ENCODE measurements around the gene SLC25A29. TPM values are rescaled to one million over a fixed set of nuclear protein-coding genes. Genes with fewer than 3 reads are reported as not detected.

Gene SLC25A29
- total and polyA plus RNA-seq, 2 donors (not counting 1 experiment from before 2014, with no cell fraction given): 6.2 to 24.1 TPM

- H3K79me2 ChIP-seq (ENCODE audit: control insufficient read depth, insufficient read depth, low read length): no peaks in the 10 kb centered on the region
- TF ChIP-seq EZH2 (IDR thresholded peaks at IDR 0.05; ENCODE audit: low read length, missing control alignments) (no peak), CTCF (conservative IDR thresholded peaks at IDR 0.05 in 1 of 2, IDR thresholded peaks at IDR 0.05 in 1 of 2; ENCODE audit: low read depth in 1 of 2, low read length in 2 of 2) (peak; percentile 56 to 78)
- H3K9me3 ChIP-seq (ENCODE audit: control insufficient read depth, insufficient read depth, low read depth, low read length): no peaks in the 10 kb centered on the region
- H3K27me3 ChIP-seq (ENCODE audit: control insufficient read depth, insufficient read depth, low read length): no peaks in the 10 kb centered on the region
- H3K9ac ChIP-seq (ENCODE audit: insufficient read depth, low read length): no peak overlapping the region
- no peaks in the 10 kb centered on the region for H3K4me1 ChIP-seq (ENCODE audit: control insufficient read depth, extremely low read depth, insufficient read depth, low read length)
- no peaks in the 10 kb centered on the region for H4K20me1 ChIP-seq (ENCODE audit: control insufficient read depth, extremely low read depth, insufficient read depth, low read length)
- H3K4me3 ChIP-seq (replicated peaks in 1 of 4; ENCODE audit: control extremely low read depth in 1 of 4, insufficient read depth in 1 of 4, low read depth in 3 of 4, low read length in 4 of 4): peak overlapping the region in 1 of 4 experiments; percentile 28
- H2AFZ ChIP-seq (ENCODE audit: low read length): peak overlapping the region; percentile 53
- H3K4me2 ChIP-seq (ENCODE audit: extremely low read depth, insufficient read depth, low read length): no peak overlapping the region
- no peaks in the 10 kb centered on the region for H3K36me3 ChIP-seq (ENCODE audit: control insufficient read depth, insufficient read depth, low read length)
- DNase-seq (ENCODE audit: low read depth in 2 of 2): peak; percentile 46
- H3K27ac ChIP-seq (ENCODE audit: insufficient read depth, low read length): no peak overlapping the region
Observed at GRCh38 chr14:100317912-100318808, 11.9 kb upstream of the SLC25A29 start.

- Histone ChIP-seq H3K79me2 (ENCODE audit: control insufficient read depth, insufficient read depth, low read length) (no peaks in the 10 kb centered on the region), H4K20me1 (ENCODE audit: control insufficient read depth, extremely low read depth, insufficient read depth, low read length) (no peaks in the 10 kb centered on the region), H3K36me3 (ENCODE audit: control insufficient read depth, insufficient read depth, low read length) (no peaks in the 10 kb centered on the region), H3K9me3 (ENCODE audit: control insufficient read depth, insufficient read depth, low read depth, low read length) (no peaks in the 10 kb centered on the region), H2AFZ (ENCODE audit: low read length) (no peak overlapping the region), H3K27ac (ENCODE audit: insufficient read depth, low read length) (no peak overlapping the region), H3K9ac (ENCODE audit: insufficient read depth, low read length) (no peak overlapping the region), H3K27me3 (ENCODE audit: control insufficient read depth, insufficient read depth, low read length) (no peaks in the 10 kb centered on the region), H3K4me1 (ENCODE audit: control insufficient read depth, extremely low read depth, insufficient read depth, low read length) (no peaks in the 10 kb centered on the region), H3K4me3 (replicated peaks in 1 of 4; ENCODE audit: control extremely low read depth in 1 of 4, insufficient read depth in 1 of 4, low read depth in 3 of 4, low read length in 4 of 4) (no peak overlapping the region), H3K4me2 (ENCODE audit: extremely low read depth, insufficient read depth, low read length) (no peak overlapping the region)
- TF ChIP-seq CTCF (conservative IDR thresholded peaks at IDR 0.05 in 1 of 2, IDR thresholded peaks at IDR 0.05 in 1 of 2; ENCODE audit: low read depth in 1 of 2, low read length in 2 of 2): no peak
- no peak for TF ChIP-seq EZH2 (IDR thresholded peaks at IDR 0.05; ENCODE audit: low read length, missing control alignments)
- DNase-seq (ENCODE audit: low read depth in 2 of 2): no peak
Observed at GRCh38 chr14:100317389-100317788, 11.1 kb upstream of the SLC25A29 start.

GRCh38 chr14:100314724-100315123 lies 8.5 kb upstream of the SLC25A29 start:
- no peaks in the 10 kb centered on the region for H3K4me1 ChIP-seq (ENCODE audit: control insufficient read depth, extremely low read depth, insufficient read depth, low read length)
- TF ChIP-seq CTCF (conservative IDR thresholded peaks at IDR 0.05 in 1 of 2, IDR thresholded peaks at IDR 0.05 in 1 of 2; ENCODE audit: low read depth in 1 of 2, low read length in 2 of 2): no peak
- no peak for TF ChIP-seq EZH2 (IDR thresholded peaks at IDR 0.05; ENCODE audit: low read length, missing control alignments)
- no peak overlapping the region for H3K9ac ChIP-seq (ENCODE audit: insufficient read depth, low read length)
- no peak overlapping the region for H2AFZ ChIP-seq (ENCODE audit: low read length)
- no peak overlapping the region for H3K4me3 ChIP-seq (replicated peaks in 1 of 4; ENCODE audit: control extremely low read depth in 1 of 4, insufficient read depth in 1 of 4, low read depth in 3 of 4, low read length in 4 of 4)
- H3K27me3 ChIP-seq (ENCODE audit: control insufficient read depth, insufficient read depth, low read length): no peaks in the 10 kb centered on the region
- no peaks in the 10 kb centered on the region for H3K36me3 ChIP-seq (ENCODE audit: control insufficient read depth, insufficient read depth, low read length)
- no peak overlapping the region for H3K27ac ChIP-seq (ENCODE audit: insufficient read depth, low read length)
- H3K4me2 ChIP-seq (ENCODE audit: extremely low read depth, insufficient read depth, low read length): no peak overlapping the region
- H4K20me1 ChIP-seq (ENCODE audit: control insufficient read depth, extremely low read depth, insufficient read depth, low read length): no peaks in the 10 kb centered on the region
- no peaks in the 10 kb centered on the region for H3K79me2 ChIP-seq (ENCODE audit: control insufficient read depth, insufficient read depth, low read length)
- no peaks in the 10 kb centered on the region for H3K9me3 ChIP-seq (ENCODE audit: control insufficient read depth, insufficient read depth, low read depth, low read length)
- no peak for DNase-seq (ENCODE audit: low read depth in 2 of 2)
